Smooth muscle cell (in vitro differentiated cells): Measurements from ENCODE around the gene SPATA32. TPM values are rescaled to one million over a fixed set of nuclear protein-coding genes. Genes with fewer than 3 reads are reported as not detected.
A peak's percentile ranks its signal among the peaks of the same experiment; 100 is the strongest.

Experiments used
- DNase-seq: peaks from one replicate; lab custom pipeline; 2025; ENCODE audit not compliant: unreplicated experiment; lab: John Stamatoyannopoulos, UW
- H2AFZ ChIP-seq: fragments of 200-600 bp; sonication (generic); 2 replicates; pipeline ENCODE4 v1.6.0; 2016; ENCODE audit warnings: antibody characterized with exemption, low read depth, mild to moderate bottlenecking
- H3F3A ChIP-seq: fragments of 200-600 bp; sonication (generic); 2 replicates; pipeline ENCODE4 v1.6.0; 2017; ENCODE audit warnings: antibody characterized with exemption, low read depth
- H3K27ac ChIP-seq: fragments of 200-600 bp; sonication (generic); 2 replicates; pipeline ENCODE4 v1.5.1; 2016; ENCODE audit warnings: low read depth, mild to moderate bottlenecking
- H3K27me3 ChIP-seq: fragments of 200-600 bp; sonication (generic); 2 replicates; pipeline ENCODE4 v1.6.1; 2016; ENCODE audit warnings: low read depth, mild to moderate bottlenecking
- H3K36me3 ChIP-seq: fragments of 200-600 bp; sonication (generic); 2 replicates; pipeline ENCODE4 v1.5.1; 2016; ENCODE audit warnings: low read depth
- H3K4me1 ChIP-seq: fragments of 200-600 bp; sonication (generic); 2 replicates; pipeline ENCODE4 v1.5.1; 2016; ENCODE audit warnings: low read depth
- H3K4me2 ChIP-seq: fragments of 200-600 bp; sonication (generic); 2 replicates; pipeline ENCODE4 v1.6.0; 2016; ENCODE audit warnings: mild to moderate bottlenecking
- H3K4me3 ChIP-seq: fragments of 200-600 bp; sonication (generic); 2 replicates; pipeline ENCODE4 v1.5.1; 2016; ENCODE audit warnings: mild to moderate bottlenecking
- H3K79me2 ChIP-seq: fragments of 200-600 bp; sonication (generic); 2 replicates; pipeline ENCODE4 v1.6.0; 2016; ENCODE audit warnings: low read depth, mild to moderate bottlenecking
- H3K9ac ChIP-seq: fragments of 200-600 bp; sonication (generic); 2 replicates; pipeline ENCODE4 v1.6.0; 2016; ENCODE audit warnings: low read depth
- H3K9me3 ChIP-seq: fragments of 200-600 bp; sonication (generic); replicated peaks from 2 replicates; pipeline ENCODE4 v1.5.1; 2016; ENCODE audit warnings: low read depth
- H4K20me1 ChIP-seq: fragments of 200-600 bp; sonication (generic); 2 replicates; pipeline ENCODE4 v1.6.0; 2016; ENCODE audit warnings: low read depth
- CTCF ChIP-seq: fragments of 200-600 bp; sonication (generic); IDR thresholded peaks from 2 replicates; pipeline ENCODE4 v1.5.1; 2017; ENCODE audit warnings: borderline replicate concordance, mild to moderate bottlenecking, antibody characterized with exemption; ENCODE audit not compliant: insufficient read depth, poor library complexity, severe bottlenecking
- WGBS: methylation state at CpG from one replicate; pipeline ENCODE4 v1.1.7; 2016; ENCODE audit warnings: low lambda C conversion rate; 5-methylcytosine and 5-hydroxymethylcytosine counted together
- polyA plus RNA-seq: library from polyadenylated mRNA; unstranded; fragments of >200 nt; fragmentation: Nextera tagmentation; extraction: Ambion mirVana; gene quantifications from 2 replicates; pipeline ENCODE4 v1.2.1, GENCODE V29; 2016
- total RNA-seq: library from RNA; depleted of rRNA; stranded (reverse); fragments of >200 nt; gene quantifications from 2 replicates; pipeline ENCODE4 v1.2.3, GENCODE V29; 2014

Gene SPATA32
- total and polyA plus RNA-seq, 2 experiments from 2014 or later: not detected

GRCh38 chr17:45264430-45264829 lies 2.5 kb upstream of the SPATA32 start:
- Histone ChIP-seq H3K79me2 (no peaks in the 10 kb centered on the region), H3K4me2 (no peak overlapping the region), H3K9me3 (no peaks in the 10 kb centered on the region), H3K4me1 (peaks cover 6% of the 10 kb centered on the region), H3K9ac (no peak overlapping the region), H4K20me1 (peaks cover 4% of the 10 kb centered on the region), H3K27ac (no peak overlapping the region), H3K27me3 (no peaks in the 10 kb centered on the region), H2AFZ (no peak overlapping the region), H3K36me3 (no peaks in the 10 kb centered on the region), H3K4me3 (no peak overlapping the region), H3F3A (no peaks in the 10 kb centered on the region)
- no peak for DNase-seq
- WGBS: 94% methylated on average over 14 of the region's 14 CpGs
- TF ChIP-seq CTCF: no peak

GRCh38 chr17:45263477-45263860 lies 1.6 kb upstream of the SPATA32 start:
- no peak for DNase-seq
- 93% methylated on average over 7 of the region's 7 CpGs for WGBS
- no peaks in the 10 kb centered on the region for H3K27me3 ChIP-seq
- H3K79me2 ChIP-seq: no peaks in the 10 kb centered on the region
- no peak overlapping the region for H3K27ac ChIP-seq
- H3K9me3 ChIP-seq: no peaks in the 10 kb centered on the region
- no peak overlapping the region for H3K9ac ChIP-seq
- no peaks in the 10 kb centered on the region for H3K36me3 ChIP-seq
- no peak overlapping the region for H3K4me3 ChIP-seq
- no peak overlapping the region for H2AFZ ChIP-seq
- no peaks in the 10 kb centered on the region for H3F3A ChIP-seq
- TF ChIP-seq CTCF: no peak
- H3K4me1 ChIP-seq: peaks cover 6% of the 10 kb centered on the region
- no peak overlapping the region for H3K4me2 ChIP-seq
- peaks cover 4% of the 10 kb centered on the region for H4K20me1 ChIP-seq

- H3K79me2 ChIP-seq: no peaks in the 10 kb centered on the region
- no peaks in the 10 kb centered on the region for H3K9me3 ChIP-seq
- H3K27ac ChIP-seq: no peak overlapping the region
- WGBS: 72% methylated on average over 17 of the region's 18 CpGs
- no peak for TF ChIP-seq CTCF
- peak overlapping the region; percentile 96 for H3K4me2 ChIP-seq
- H3K9ac ChIP-seq: no peak overlapping the region
- H3K4me1 ChIP-seq: peaks cover 6% of the 10 kb centered on the region
- no peaks in the 10 kb centered on the region for H3K36me3 ChIP-seq
- peaks cover 4% of the 10 kb centered on the region for H4K20me1 ChIP-seq
- H3K27me3 ChIP-seq: no peaks in the 10 kb centered on the region
- DNase-seq: no peak
- H3K4me3 ChIP-seq: no peak overlapping the region
- no peaks in the 10 kb centered on the region for H3F3A ChIP-seq
- no peak overlapping the region for H2AFZ ChIP-seq
Measured at GRCh38 chr17:45262516-45263476, 902 bp upstream of the SPATA32 start.
